HEK293 (cell line): ENCODE measurements around the gene DERL2.

Source experiments
- CTCF ChIA-PET: fragments of 350-600 bp; formaldehyde crosslinking; extraction: SDS; loops from one replicate; lab custom pipeline; 2021; ENCODE audit warnings: antibody characterized with exemption; lab: Yijun Ruan, JAX
- POLR2A ChIA-PET: fragments of 300-600 bp; formaldehyde crosslinking; extraction: SDS; loops from one replicate; lab custom pipeline; 2020; ENCODE audit warnings: antibody characterized with exemption, inconsistent platforms; lab: Yijun Ruan, JAX
- H3K27ac ChIP-seq: fragments of 200-500 bp; sonication (Bioruptor generic); 2 replicates; pipeline ENCODE4 v1.5.1; 2014; ENCODE audit warnings: low read depth, low read length, control low read depth, inconsistent platforms; ENCODE audit errors: extremely low read depth
- H3K36me3 ChIP-seq, 2 experiments: fragments of 200-500 bp in 1 of 2; sonication (Bioruptor generic) in 1 of 2; 1 replicate in 1 of 2; 2 replicates in 1 of 2; pipeline ENCODE4 v1.5.1; 2014 to 2017; ENCODE audit warnings: inconsistent platforms in 2 of 2, low read length in 2 of 2; ENCODE audit not compliant: control insufficient read depth in 2 of 2, insufficient read depth in 1 of 2
- H3K4me1 ChIP-seq: fragments of 200-500 bp; sonication (Bioruptor generic); 2 replicates; pipeline ENCODE4 v1.5.1; 2014; ENCODE audit warnings: mild to moderate bottlenecking, low read length, inconsistent platforms; ENCODE audit not compliant: control insufficient read depth, insufficient read depth
- H3K4me3 ChIP-seq: 2 replicates; pipeline ENCODE4 v1.5.1; 2011; ENCODE audit warnings: low read depth, mild to moderate bottlenecking, control low read depth, low read length, moderate library complexity
- H3K9me3 ChIP-seq: fragments of 200-500 bp; sonication (Bioruptor generic); 2 replicates; pipeline ENCODE4 v1.5.1; 2014; ENCODE audit warnings: low read depth, low read length, inconsistent platforms; ENCODE audit not compliant: control insufficient read depth, insufficient read depth
- INSM2 ChIP-seq: fragments of 450-650 bp; formaldehyde crosslinking; IDR thresholded peaks from 2 replicates; pipeline ENCODE4 v1.5.1; 2016; ENCODE audit warnings: missing biosample characterization, missing genetic modification characterization
- KLF17 ChIP-seq: fragments of 450-650 bp; formaldehyde crosslinking; IDR thresholded peaks from 2 replicates; pipeline ENCODE4 v1.5.1; 2016; ENCODE audit warnings: missing biosample characterization, missing genetic modification characterization
- YY1 ChIP-seq: fragments of 450-650 bp; formaldehyde crosslinking; IDR thresholded peaks from 2 replicates; pipeline ENCODE4 v1.5.1; 2018; ENCODE audit warnings: missing biosample characterization, missing genetic modification characterization
- ZBTB17 ChIP-seq: fragments of 450-650 bp; formaldehyde crosslinking; IDR thresholded peaks from 2 replicates; pipeline ENCODE4 v1.5.1; 2016; ENCODE audit warnings: missing biosample characterization, missing genetic modification characterization
- ZBTB8A ChIP-seq: fragments of 450-650 bp; formaldehyde crosslinking; IDR thresholded peaks from 2 replicates; pipeline ENCODE4 v1.5.1; 2016; ENCODE audit warnings: missing biosample characterization, missing genetic modification characterization
- ZFP3 ChIP-seq: fragments of 450-650 bp; formaldehyde crosslinking; IDR thresholded peaks from 2 replicates; pipeline ENCODE4 v1.5.1; 2016; ENCODE audit warnings: low read depth, missing biosample characterization, missing genetic modification characterization
- ZIC2 ChIP-seq: fragments of 450-650 bp; formaldehyde crosslinking; IDR thresholded peaks from 2 replicates; pipeline ENCODE4 v1.5.1; 2016; ENCODE audit warnings: missing biosample characterization, missing genetic modification characterization
- ZNF121 ChIP-seq: fragments of 450-650 bp; formaldehyde crosslinking; IDR thresholded peaks from 2 replicates; pipeline ENCODE4 v1.5.1; 2016; ENCODE audit warnings: missing biosample characterization, missing genetic modification characterization
- ZNF423 ChIP-seq: fragments of 450-650 bp; formaldehyde crosslinking; IDR thresholded peaks from 2 replicates; pipeline ENCODE4 v1.5.1; 2016; ENCODE audit warnings: missing biosample characterization, missing genetic modification characterization
- ZNF426 ChIP-seq: fragments of 450-650 bp; formaldehyde crosslinking; IDR thresholded peaks from 2 replicates; pipeline ENCODE4 v1.5.1; 2017; ENCODE audit warnings: missing biosample characterization, missing genetic modification characterization, mild to moderate bottlenecking, inconsistent platforms, moderate library complexity
- ZNF449 ChIP-seq: fragments of 450-650 bp; formaldehyde crosslinking; IDR thresholded peaks from 2 replicates; pipeline ENCODE4 v1.5.1; 2017; ENCODE audit warnings: missing biosample characterization, mild to moderate bottlenecking, missing genetic modification characterization, moderate library complexity
- ZNF621 ChIP-seq: fragments of 450-650 bp; formaldehyde crosslinking; IDR thresholded peaks from 2 replicates; pipeline ENCODE4 v1.5.1; 2017; ENCODE audit warnings: missing biosample characterization, missing genetic modification characterization
- ZNF768 ChIP-seq: fragments of 450-650 bp; formaldehyde crosslinking; IDR thresholded peaks from 2 replicates; pipeline ENCODE4 v1.5.1; 2018; ENCODE audit warnings: missing biosample characterization, mild to moderate bottlenecking, missing genetic modification characterization
- ZNF837 ChIP-seq: fragments of 450-650 bp; formaldehyde crosslinking; IDR thresholded peaks from 2 replicates; pipeline ENCODE4 v1.5.1; 2016; ENCODE audit warnings: missing biosample characterization, missing genetic modification characterization
- TF ChIP-seq, protein P1 (sequence below): fragments of 450-650 bp; formaldehyde crosslinking; IDR thresholded peaks from 2 replicates; pipeline ENCODE4 v1.5.1; 2016; ENCODE audit warnings: missing biosample characterization, missing genetic modification characterization, borderline replicate concordance
- TF ChIP-seq, protein P2 (sequence below): fragments of 450-650 bp; IDR thresholded peaks from 2 replicates; pipeline ENCODE4 v1.5.1; 2018; ENCODE audit warnings: missing biosample characterization, mild to moderate bottlenecking, missing genetic modification characterization
- TF ChIP-seq, protein P3 (sequence below): fragments of 450-650 bp; formaldehyde crosslinking; IDR thresholded peaks from 2 replicates; pipeline ENCODE4 v1.5.1; 2016; ENCODE audit warnings: missing biosample characterization, missing genetic modification characterization
- TF ChIP-seq, protein P4 (sequence below): fragments of 450-650 bp; formaldehyde crosslinking; IDR thresholded peaks from 2 replicates; pipeline ENCODE4 v1.5.1; 2016; ENCODE audit warnings: missing biosample characterization, missing genetic modification characterization

DERL2 gene

DNA sequence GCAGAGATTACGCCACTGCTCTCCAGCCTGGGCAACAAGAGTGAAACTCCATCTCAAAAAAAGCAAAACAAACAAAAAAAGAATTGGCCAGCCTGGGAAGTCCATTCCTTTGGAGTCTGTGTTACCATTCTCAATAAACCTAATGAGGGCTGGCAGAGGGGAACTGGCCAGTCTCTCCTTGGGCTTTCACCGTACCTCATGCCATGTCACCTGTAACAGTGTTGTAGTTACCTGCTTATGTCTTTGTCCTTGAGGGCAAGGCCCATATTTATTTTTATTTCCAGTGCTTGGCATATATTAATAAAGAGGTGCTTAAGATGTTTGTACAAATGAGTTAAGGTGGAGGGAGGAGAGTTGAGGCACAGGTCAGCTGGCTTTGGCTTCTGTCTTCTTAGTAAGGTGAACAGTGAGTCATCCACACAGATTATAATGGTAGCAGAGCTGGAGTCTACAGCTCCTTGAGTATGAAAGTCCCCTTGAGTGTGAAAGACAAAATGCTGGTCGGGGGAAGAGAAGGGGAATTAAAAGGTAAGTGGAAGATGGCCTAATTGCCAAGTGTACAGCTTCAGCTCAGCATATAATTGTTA is 55.5 kb downstream of the DERL2 start:
- Histone ChIP-seq H3K4me1 (no peaks in the 10 kb centered on the region), H3K27ac (no peak overlapping the region; the same call in 1 of the 2 replicates), H3K36me3 (peaks cover 85 to 99% of the 10 kb centered on the region in 2 experiments), H3K4me3 (no peak overlapping the region), H3K9me3 (no peaks in the 10 kb centered on the region)
- POLR2A ChIA-PET, result interaction anchor here (0.7 to 7.4 kb wide), 6 partner anchors 9 to 149 kb away, joined by 3 to 43 read pairs (median 4); partner anchors contain the start of genes C1QBP, DERL2, MIS12 and NUP88
- CTCF ChIA-PET, result interaction anchor here (0.9 to 2.3 kb wide), 2 partner anchors 9 to 10 kb away, joined by 5 to 7 read pairs; partner anchors contain the start of gene C1QBP
- no peak for TF ChIP-seq ZNF426 (tag by site-specific recombination)
- TF ChIP-seq INSM2 (tag by site-specific recombination), result no peak
- TF ChIP-seq ZNF768, result no peak
- TF ChIP-seq ZBTB17 (tag by site-specific recombination), result no peak

DNA sequence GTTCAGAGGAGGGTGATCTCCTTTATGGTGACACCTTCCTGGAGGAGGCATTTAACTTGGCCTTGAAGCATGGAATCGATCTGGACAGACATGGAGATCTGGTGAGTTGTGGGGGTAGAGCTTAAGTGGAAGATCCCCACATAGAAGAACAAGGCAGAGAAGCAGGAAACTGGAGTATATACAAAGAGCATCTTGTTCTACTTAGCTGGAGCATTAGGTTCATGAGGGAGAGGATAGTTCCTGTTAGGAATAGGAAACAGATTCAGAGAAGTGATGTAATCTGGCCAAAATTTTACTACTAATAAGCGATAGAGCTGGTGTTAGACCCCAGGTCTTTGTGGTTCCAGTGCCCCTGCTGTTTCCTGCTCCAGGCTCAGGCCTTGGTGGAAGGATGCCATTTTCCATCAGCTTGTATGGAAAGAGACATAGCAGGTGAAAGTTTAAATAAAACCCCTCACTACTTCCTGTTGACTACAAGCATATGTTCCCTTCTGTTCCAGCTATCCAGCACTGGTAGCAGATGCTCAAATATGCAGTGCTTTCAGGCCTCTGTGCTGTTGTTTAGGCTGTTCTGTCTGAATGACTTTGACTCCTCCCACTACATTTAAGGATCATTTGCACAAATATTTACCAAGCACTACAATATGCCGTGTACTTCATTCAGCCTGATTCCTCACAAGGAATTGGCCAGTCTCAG is 56.6 kb downstream of the DERL2 start:
- CTCF ChIA-PET, result interaction anchor here (0.7 to 2.3 kb wide), 4 partner anchors 9 to 21 kb away, joined by 3 to 7 read pairs (median 4); partner anchors contain the start of gene C1QBP
- no peak overlapping the region for H3K27ac ChIP-seq
- no peaks in the 10 kb centered on the region for H3K4me1 ChIP-seq
- H3K9me3 ChIP-seq, result no peaks in the 10 kb centered on the region
- POLR2A ChIA-PET, result interaction anchor here (0.6 to 7.4 kb wide), 2 partner anchors 11 to 57 kb away, joined by 3 to 43 read pairs; partner anchors contain the start of genes DERL2, MIS12, NUP88 and RPAIN
- H3K36me3 ChIP-seq, result peaks cover 85 to 99% of the 10 kb centered on the region in 2 experiments
- H3K4me3 ChIP-seq, result no peak overlapping the region
- TF ChIP-seq YY1 (tag by site-specific recombination), result no peak
- TF ChIP-seq ZNF121 (tag by site-specific recombination), result no peak
- TF ChIP-seq ZFP3 (tag by site-specific recombination), result no peak
- no peak for TF ChIP-seq KLF17 (tag by site-specific recombination)
- TF ChIP-seq ZIC2 (tag by site-specific recombination), result no peak
- TF ChIP-seq ZNF423 (tag by site-specific recombination), result no peak
- TF ChIP-seq ZBTB8A (tag by site-specific recombination), result no peak
- TF ChIP-seq, protein P1, sequence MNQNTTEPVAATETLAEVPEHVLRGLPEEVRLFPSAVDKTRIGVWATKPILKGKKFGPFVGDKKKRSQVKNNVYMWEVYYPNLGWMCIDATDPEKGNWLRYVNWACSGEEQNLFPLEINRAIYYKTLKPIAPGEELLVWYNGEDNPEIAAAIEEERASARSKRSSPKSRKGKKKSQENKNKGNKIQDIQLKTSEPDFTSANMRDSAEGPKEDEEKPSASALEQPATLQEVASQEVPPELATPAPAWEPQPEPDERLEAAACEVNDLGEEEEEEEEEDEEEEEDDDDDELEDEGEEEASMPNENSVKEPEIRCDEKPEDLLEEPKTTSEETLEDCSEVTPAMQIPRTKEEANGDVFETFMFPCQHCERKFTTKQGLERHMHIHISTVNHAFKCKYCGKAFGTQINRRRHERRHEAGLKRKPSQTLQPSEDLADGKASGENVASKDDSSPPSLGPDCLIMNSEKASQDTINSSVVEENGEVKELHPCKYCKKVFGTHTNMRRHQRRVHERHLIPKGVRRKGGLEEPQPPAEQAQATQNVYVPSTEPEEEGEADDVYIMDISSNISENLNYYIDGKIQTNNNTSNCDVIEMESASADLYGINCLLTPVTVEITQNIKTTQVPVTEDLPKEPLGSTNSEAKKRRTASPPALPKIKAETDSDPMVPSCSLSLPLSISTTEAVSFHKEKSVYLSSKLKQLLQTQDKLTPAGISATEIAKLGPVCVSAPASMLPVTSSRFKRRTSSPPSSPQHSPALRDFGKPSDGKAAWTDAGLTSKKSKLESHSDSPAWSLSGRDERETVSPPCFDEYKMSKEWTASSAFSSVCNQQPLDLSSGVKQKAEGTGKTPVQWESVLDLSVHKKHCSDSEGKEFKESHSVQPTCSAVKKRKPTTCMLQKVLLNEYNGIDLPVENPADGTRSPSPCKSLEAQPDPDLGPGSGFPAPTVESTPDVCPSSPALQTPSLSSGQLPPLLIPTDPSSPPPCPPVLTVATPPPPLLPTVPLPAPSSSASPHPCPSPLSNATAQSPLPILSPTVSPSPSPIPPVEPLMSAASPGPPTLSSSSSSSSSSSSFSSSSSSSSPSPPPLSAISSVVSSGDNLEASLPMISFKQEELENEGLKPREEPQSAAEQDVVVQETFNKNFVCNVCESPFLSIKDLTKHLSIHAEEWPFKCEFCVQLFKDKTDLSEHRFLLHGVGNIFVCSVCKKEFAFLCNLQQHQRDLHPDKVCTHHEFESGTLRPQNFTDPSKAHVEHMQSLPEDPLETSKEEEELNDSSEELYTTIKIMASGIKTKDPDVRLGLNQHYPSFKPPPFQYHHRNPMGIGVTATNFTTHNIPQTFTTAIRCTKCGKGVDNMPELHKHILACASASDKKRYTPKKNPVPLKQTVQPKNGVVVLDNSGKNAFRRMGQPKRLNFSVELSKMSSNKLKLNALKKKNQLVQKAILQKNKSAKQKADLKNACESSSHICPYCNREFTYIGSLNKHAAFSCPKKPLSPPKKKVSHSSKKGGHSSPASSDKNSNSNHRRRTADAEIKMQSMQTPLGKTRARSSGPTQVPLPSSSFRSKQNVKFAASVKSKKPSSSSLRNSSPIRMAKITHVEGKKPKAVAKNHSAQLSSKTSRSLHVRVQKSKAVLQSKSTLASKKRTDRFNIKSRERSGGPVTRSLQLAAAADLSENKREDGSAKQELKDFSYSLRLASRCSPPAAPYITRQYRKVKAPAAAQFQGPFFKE (tag by site-specific recombination), result no peak
- TF ChIP-seq, protein P2, sequence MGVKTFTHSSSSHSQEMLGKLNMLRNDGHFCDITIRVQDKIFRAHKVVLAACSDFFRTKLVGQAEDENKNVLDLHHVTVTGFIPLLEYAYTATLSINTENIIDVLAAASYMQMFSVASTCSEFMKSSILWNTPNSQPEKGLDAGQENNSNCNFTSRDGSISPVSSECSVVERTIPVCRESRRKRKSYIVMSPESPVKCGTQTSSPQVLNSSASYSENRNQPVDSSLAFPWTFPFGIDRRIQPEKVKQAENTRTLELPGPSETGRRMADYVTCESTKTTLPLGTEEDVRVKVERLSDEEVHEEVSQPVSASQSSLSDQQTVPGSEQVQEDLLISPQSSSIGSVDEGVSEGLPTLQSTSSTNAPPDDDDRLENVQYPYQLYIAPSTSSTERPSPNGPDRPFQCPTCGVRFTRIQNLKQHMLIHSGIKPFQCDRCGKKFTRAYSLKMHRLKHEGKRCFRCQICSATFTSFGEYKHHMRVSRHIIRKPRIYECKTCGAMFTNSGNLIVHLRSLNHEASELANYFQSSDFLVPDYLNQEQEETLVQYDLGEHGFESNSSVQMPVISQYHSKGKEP (tag by site-specific recombination), result no peak
- TF ChIP-seq ZNF621 (tag by site-specific recombination), result no peak
- TF ChIP-seq, protein P3, sequence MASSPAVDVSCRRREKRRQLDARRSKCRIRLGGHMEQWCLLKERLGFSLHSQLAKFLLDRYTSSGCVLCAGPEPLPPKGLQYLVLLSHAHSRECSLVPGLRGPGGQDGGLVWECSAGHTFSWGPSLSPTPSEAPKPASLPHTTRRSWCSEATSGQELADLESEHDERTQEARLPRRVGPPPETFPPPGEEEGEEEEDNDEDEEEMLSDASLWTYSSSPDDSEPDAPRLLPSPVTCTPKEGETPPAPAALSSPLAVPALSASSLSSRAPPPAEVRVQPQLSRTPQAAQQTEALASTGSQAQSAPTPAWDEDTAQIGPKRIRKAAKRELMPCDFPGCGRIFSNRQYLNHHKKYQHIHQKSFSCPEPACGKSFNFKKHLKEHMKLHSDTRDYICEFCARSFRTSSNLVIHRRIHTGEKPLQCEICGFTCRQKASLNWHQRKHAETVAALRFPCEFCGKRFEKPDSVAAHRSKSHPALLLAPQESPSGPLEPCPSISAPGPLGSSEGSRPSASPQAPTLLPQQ (tag by site-specific recombination), result no peak
- no peak for TF ChIP-seq ZNF426 (tag by site-specific recombination)
- no peak for TF ChIP-seq ZNF837 (tag by site-specific recombination)
- no peak for TF ChIP-seq ZNF449 (tag by site-specific recombination)
- TF ChIP-seq, protein P4, sequence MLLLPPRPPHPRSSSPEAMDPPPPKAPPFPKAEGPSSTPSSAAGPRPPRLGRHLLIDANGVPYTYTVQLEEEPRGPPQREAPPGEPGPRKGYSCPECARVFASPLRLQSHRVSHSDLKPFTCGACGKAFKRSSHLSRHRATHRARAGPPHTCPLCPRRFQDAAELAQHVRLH, result no peak
